HepG2 (cell line): ENCODE results near the gene PUM1. TPM values are rescaled to one million over a fixed set of nuclear protein-coding genes. Genes with fewer than 3 reads are reported as not detected.

Experiments used
- ERF ChIP-seq: IDR thresholded peaks from 2 replicates; pipeline ENCODE4 v1.6.1; 2018; ENCODE audit warnings: missing biosample characterization, missing genetic modification reagents
- FOSL2 ChIP-seq: sonication (generic); formaldehyde crosslinking; IDR thresholded peaks from 2 replicates; pipeline ENCODE4 v1.4.0; 2020; ENCODE audit warnings: missing genetic modification reagents
- KDM2A ChIP-seq: sonication (generic); formaldehyde crosslinking; IDR thresholded peaks from 2 replicates; pipeline ENCODE4 v1.4.0; 2020; ENCODE audit warnings: low read depth, missing genetic modification reagents, borderline replicate concordance
- MAX ChIP-seq: IDR thresholded peaks from 2 replicates; pipeline ENCODE4 v1.6.1; 2012; ENCODE audit warnings: inconsistent platforms
- MED8 ChIP-seq: sonication (generic); formaldehyde crosslinking; IDR thresholded peaks from 2 replicates; pipeline ENCODE4 v1.8.1; 2023; ENCODE audit warnings: mild to moderate bottlenecking, missing genetic modification reagents; ENCODE audit not compliant: insufficient replicate concordance
- PHF20 ChIP-seq: sonication (generic); formaldehyde crosslinking; IDR thresholded peaks from 2 replicates; pipeline ENCODE4 v1.5.0; 2020; ENCODE audit warnings: mild to moderate bottlenecking, missing genetic modification reagents
- ZBTB1 ChIP-seq: sonication (generic); formaldehyde crosslinking; IDR thresholded peaks from 2 replicates; pipeline ENCODE4 v1.4.0; 2020; ENCODE audit warnings: missing genetic modification reagents, borderline replicate concordance
- ZFX ChIP-seq: sonication (generic); formaldehyde crosslinking; IDR thresholded peaks from 2 replicates; pipeline ENCODE4 v1.4.0; 2020; ENCODE audit warnings: mild to moderate bottlenecking, low read depth, missing genetic modification reagents, moderate library complexity
- ZMYM3 ChIP-seq: sonication (generic); formaldehyde crosslinking; IDR thresholded peaks from 2 replicates; pipeline ENCODE4 v1.5.1; 2020; ENCODE audit warnings: mild to moderate bottlenecking, missing genetic modification reagents
- ZMYM4 ChIP-seq: sonication (generic); formaldehyde crosslinking; IDR thresholded peaks from 2 replicates; pipeline ENCODE4 v1.8.1; 2023; ENCODE audit warnings: mild to moderate bottlenecking, missing genetic modification reagents
- ZNF281 ChIP-seq: sonication (generic); formaldehyde crosslinking; IDR thresholded peaks from 2 replicates; pipeline ENCODE4 v1.4.0; 2020; ENCODE audit warnings: missing genetic modification reagents, borderline replicate concordance
- ZNF512B ChIP-seq: sonication (generic); formaldehyde crosslinking; IDR thresholded peaks from 2 replicates; pipeline ENCODE4 v1.5.1; 2020; ENCODE audit warnings: missing genetic modification reagents, mild to moderate bottlenecking, borderline replicate concordance
- ZNF687 ChIP-seq: sonication (generic); formaldehyde crosslinking; IDR thresholded peaks from 2 replicates; pipeline ENCODE4 v1.5.1; 2020; ENCODE audit warnings: mild to moderate bottlenecking, missing genetic modification reagents, moderate library complexity
- ZNF768 ChIP-seq: sonication (generic); formaldehyde crosslinking; IDR thresholded peaks from 2 replicates; pipeline ENCODE4 v1.4.0; 2020; ENCODE audit warnings: missing genetic modification reagents
- ZNF770 ChIP-seq: sonication (generic); formaldehyde crosslinking; IDR thresholded peaks from 2 replicates; pipeline ENCODE4 v1.5.0; 2020; ENCODE audit warnings: mild to moderate bottlenecking, missing genetic modification reagents
- polyA plus RNA-seq, 8 experiments: library from polyadenylated mRNA; depleted of rRNA in 3 of 8; stranded (reverse) in 7 of 8; unstranded in 1 of 8; fragments of >200 nt; fragmentation: Illumina TruSeq in 4 of 8; extraction: Trizol in 4 of 8; gene quantifications; 2 replicates each; pipeline versions ENCODE4 v1.2.1 to v1.2.3, GENCODE V29; 2011 to 2016; ENCODE audit warnings: low read depth in 4 of 8, missing spikeins in 1 of 8, mixed read lengths in 1 of 8; ENCODE audit not compliant: insufficient read depth in 1 of 8
- total RNA-seq, 5 experiments: library from RNA; depleted of rRNA; stranded (reverse); fragments of >200 nt; fragmentation: Illumina TruSeq; extraction: Trizol; gene quantifications; 2 replicates each; pipeline ENCODE4 v1.2.3, GENCODE V29; 2016; ENCODE audit warnings: low read depth in 1 of 5

PUM1 gene
- total and polyA plus RNA-seq, 2 of the 13 experiments (the other 11 are each of a cell fraction or from before 2014, with no cell fraction given), result 64.7 to 91.0 TPM

GRCh38 chr1:30901798-30902581 is 163.5 kb downstream of the PUM1 start (continued):
- no peak for TF ChIP-seq ZNF512B
- TF ChIP-seq ZNF687 (CRISPR knock-in tag), result peak; percentile 56
- peak; percentile 50; the same call in 1 of the 2 replicates for TF ChIP-seq ERF
- TF ChIP-seq KDM2A, result 0 out of 2 replicates have a peak, but pooled peaks have one; percentile 8
- no peak for TF ChIP-seq ZBTB1 (CRISPR knock-in tag)
- TF ChIP-seq FOSL2 (CRISPR knock-in tag), result no peak
- peak; percentile 28; the same call in 1 of the 2 replicates for TF ChIP-seq ZMYM4 (CRISPR knock-in tag)
- no peak for TF ChIP-seq PHF20 (CRISPR knock-in tag)
- peak; percentile 88 for TF ChIP-seq ZNF281 (CRISPR knock-in tag)
- peak; percentile 98 for TF ChIP-seq ZNF768 (CRISPR knock-in tag)
- peak; percentile 63 for TF ChIP-seq ZMYM3 (CRISPR knock-in tag)
- TF ChIP-seq MED8, result no peak
- peak; percentile 31; the same call in 1 of the 2 replicates for TF ChIP-seq MAX
- peak; percentile 45; the same call in 1 of the 2 replicates for TF ChIP-seq ZFX (CRISPR knock-in tag)
- TF ChIP-seq ZNF770 (CRISPR knock-in tag), result peak; percentile 86
